ENCODE data around the gene LRRC8A.
"Not testable (repeated sequence)": the region's sequence is repeated elsewhere in the genome, so short reads cannot be mapped to it uniquely, and the experiment has no call there.

LRRC8A gene

DNA sequence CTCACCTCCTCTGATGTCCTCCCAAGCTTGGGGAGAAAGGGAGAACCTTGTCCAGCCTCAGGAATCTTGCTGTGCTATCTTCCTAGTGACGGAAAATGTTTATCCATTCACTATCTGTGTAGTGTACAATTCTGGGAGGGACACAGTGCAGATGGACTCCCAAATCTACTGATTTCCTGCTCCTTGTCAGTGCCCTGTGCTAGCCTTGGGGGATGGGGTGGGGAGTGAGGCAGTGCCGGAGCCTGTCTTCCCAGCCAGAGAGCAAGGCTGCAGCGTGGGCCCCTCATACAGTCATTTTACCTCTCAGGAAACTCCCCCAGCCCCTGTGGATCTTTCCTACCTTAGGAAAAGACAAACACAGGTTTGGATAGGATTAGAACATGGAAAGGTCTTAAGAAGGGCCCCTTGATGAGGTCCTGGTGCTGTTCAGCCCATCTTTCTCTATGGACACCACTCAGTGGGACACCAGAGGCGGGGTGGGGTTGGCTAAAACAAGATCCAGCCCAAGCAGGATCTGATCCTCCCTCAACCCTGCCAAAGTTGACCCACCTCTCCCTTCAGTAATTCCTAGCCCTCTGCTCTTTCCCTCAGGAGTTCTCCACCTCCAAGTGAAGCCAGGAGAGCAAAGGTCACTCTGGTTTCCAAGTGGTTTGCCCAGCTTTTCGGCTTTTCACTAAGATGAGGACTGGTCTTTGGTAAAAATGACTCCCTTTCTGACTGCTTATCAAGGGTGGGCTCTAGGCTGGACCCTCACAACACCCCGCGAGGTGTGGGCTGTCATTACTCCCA is 62.1 kb downstream of the LRRC8A start:
- peaks cover 13% of the 10 kb centered on the region for H3K4me1 ChIP-seq (ENCODE audit: insufficient read depth, low read length, severe bottlenecking)
- no peaks in the 10 kb centered on the region for H4K20me1 ChIP-seq (ENCODE audit: insufficient read depth, low read length)
- H3K4me3 ChIP-seq (ENCODE audit: low read depth, low read length, poor library complexity, severe bottlenecking), result no peak overlapping the region
- no peaks in the 10 kb centered on the region for H3K9me3 ChIP-seq (ENCODE audit: low read length)
- H3K27ac ChIP-seq (ENCODE audit: low read depth, low read length, poor library complexity, severe bottlenecking), result no peak overlapping the region
- H3K4me2 ChIP-seq (ENCODE audit: low read length), result no peak overlapping the region
- TF ChIP-seq, protein P1, sequence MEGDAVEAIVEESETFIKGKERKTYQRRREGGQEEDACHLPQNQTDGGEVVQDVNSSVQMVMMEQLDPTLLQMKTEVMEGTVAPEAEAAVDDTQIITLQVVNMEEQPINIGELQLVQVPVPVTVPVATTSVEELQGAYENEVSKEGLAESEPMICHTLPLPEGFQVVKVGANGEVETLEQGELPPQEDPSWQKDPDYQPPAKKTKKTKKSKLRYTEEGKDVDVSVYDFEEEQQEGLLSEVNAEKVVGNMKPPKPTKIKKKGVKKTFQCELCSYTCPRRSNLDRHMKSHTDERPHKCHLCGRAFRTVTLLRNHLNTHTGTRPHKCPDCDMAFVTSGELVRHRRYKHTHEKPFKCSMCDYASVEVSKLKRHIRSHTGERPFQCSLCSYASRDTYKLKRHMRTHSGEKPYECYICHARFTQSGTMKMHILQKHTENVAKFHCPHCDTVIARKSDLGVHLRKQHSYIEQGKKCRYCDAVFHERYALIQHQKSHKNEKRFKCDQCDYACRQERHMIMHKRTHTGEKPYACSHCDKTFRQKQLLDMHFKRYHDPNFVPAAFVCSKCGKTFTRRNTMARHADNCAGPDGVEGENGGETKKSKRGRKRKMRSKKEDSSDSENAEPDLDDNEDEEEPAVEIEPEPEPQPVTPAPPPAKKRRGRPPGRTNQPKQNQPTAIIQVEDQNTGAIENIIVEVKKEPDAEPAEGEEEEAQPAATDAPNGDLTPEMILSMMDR (IDR thresholded peaks at IDR 0.05; ENCODE audit: low read length), result no peak
- no peak for TF ChIP-seq EZH2 (IDR thresholded peaks at IDR 0.05; ENCODE audit: borderline replicate concordance, low read length)
- no peaks in the 10 kb centered on the region for H3K9me2 ChIP-seq (ENCODE audit: low read depth, low read length)
- no peaks in the 10 kb centered on the region for H3F3A ChIP-seq (ENCODE audit: insufficient read depth, low read length)
- H3K36me3 ChIP-seq (ENCODE audit: insufficient read depth, low read length), result no peaks in the 10 kb centered on the region
- H3K27me3 ChIP-seq (ENCODE audit: insufficient read depth, low read length), result no peaks in the 10 kb centered on the region
- no peak overlapping the region for H2AFZ ChIP-seq (ENCODE audit: low read length)
- H3K9ac ChIP-seq (ENCODE audit: low read length), result no peak overlapping the region
- H3K79me2 ChIP-seq (ENCODE audit: insufficient read depth, low read length), result peaks cover 6% of the 10 kb centered on the region; the same call in 1 of the 2 replicates

DNA sequence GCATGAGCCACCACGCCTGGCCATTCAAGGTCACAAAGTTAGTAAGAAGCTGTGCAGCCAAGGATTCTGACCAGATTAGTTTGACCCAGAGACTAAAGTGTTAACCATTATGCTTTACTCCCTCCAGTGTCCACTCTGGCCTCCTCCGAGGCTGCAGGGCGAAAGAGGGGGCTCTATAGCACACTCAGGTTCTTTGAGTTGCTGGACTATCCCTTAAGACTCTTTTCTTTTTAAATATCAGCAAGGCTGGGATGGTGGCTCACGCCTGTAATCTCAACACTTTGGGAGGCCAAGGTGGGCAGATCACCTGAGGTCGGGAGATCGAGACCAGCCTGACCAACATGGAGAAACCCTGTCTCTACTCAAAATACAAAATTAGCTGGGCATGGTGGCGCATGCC is 63.0 kb downstream of the LRRC8A start:
- not testable (repeated sequence) for H3K36me3 ChIP-seq (ENCODE audit: insufficient read depth, low read length); H3K79me2 ChIP-seq (ENCODE audit: insufficient read depth, low read length); H3K9ac ChIP-seq (ENCODE audit: low read length); H3K4me2 ChIP-seq (ENCODE audit: low read length); H4K20me1 ChIP-seq (ENCODE audit: insufficient read depth, low read length); H3K9me3 ChIP-seq (ENCODE audit: low read length); H3K27ac ChIP-seq (ENCODE audit: low read depth, low read length, poor library complexity, severe bottlenecking); H3K27me3 ChIP-seq (ENCODE audit: insufficient read depth, low read length); H3K4me3 ChIP-seq (ENCODE audit: low read depth, low read length, poor library complexity, severe bottlenecking); H3K9me2 ChIP-seq (ENCODE audit: low read depth, low read length); H3F3A ChIP-seq (ENCODE audit: insufficient read depth, low read length); H2AFZ ChIP-seq (ENCODE audit: low read length)
- H3K4me1 ChIP-seq (ENCODE audit: insufficient read depth, low read length, severe bottlenecking), result peaks cover 13% of the 10 kb centered on the region

DNA sequence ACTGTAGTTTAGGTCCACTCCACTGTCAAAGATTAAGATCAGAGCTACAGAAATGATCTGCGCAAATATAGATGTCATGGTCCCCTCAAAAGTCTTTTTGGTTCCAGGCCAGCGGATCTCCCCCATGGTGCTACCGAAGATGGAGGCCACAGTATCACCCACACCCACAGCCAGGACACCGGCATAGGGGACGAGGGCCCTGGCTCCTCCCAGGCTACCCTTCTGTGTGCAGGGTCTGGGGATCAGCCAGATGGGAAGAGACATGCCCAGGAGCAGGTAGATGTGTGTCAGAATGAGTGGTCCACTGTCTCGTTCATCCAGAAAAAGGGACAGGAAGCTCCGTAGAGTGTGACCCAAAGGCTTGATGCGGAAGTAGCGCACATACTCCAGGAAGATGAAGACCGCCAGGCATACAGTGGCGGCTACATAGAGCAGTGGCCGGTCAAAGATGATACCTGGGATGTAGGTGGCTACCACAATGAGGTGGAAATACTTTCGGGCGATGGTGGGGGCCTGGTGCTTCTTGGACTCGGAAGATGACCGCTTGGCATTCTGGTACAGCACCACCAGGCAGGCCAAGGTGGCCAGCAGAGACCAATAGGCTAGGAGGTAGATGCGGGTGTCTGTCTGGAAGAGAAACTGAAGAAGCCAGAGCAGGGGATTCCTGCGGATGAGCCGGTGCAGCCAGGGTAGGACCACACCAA is 64.0 kb downstream of the LRRC8A start:
- Histone ChIP-seq H3K4me1 (ENCODE audit: insufficient read depth, low read length, severe bottlenecking) (peaks cover 13% of the 10 kb centered on the region), H3K9me2 (ENCODE audit: low read depth, low read length) (no peaks in the 10 kb centered on the region), H3K4me2 (ENCODE audit: low read length) (peak overlapping the region; percentile 73; the same call in 1 of the 2 replicates), H3K27me3 (ENCODE audit: insufficient read depth, low read length) (no peaks in the 10 kb centered on the region), H4K20me1 (ENCODE audit: insufficient read depth, low read length) (no peaks in the 10 kb centered on the region), H3K9ac (ENCODE audit: low read length) (no peak overlapping the region), H2AFZ (ENCODE audit: low read length) (no peak overlapping the region), H3K4me3 (ENCODE audit: low read depth, low read length, poor library complexity, severe bottlenecking) (peak overlapping the region; percentile 84), H3K9me3 (ENCODE audit: low read length) (no peaks in the 10 kb centered on the region), H3F3A (ENCODE audit: insufficient read depth, low read length) (no peaks in the 10 kb centered on the region), H3K79me2 (ENCODE audit: insufficient read depth, low read length) (peaks cover 6% of the 10 kb centered on the region; the same call in 1 of the 2 replicates), H3K36me3 (ENCODE audit: insufficient read depth, low read length) (peaks cover 16% of the 10 kb centered on the region), H3K27ac (ENCODE audit: low read depth, low read length, poor library complexity, severe bottlenecking) (no peak overlapping the region)
- TF ChIP-seq, protein P1 (IDR thresholded peaks at IDR 0.05; ENCODE audit: low read length), result no peak
- TF ChIP-seq EZH2 (IDR thresholded peaks at IDR 0.05; ENCODE audit: borderline replicate concordance, low read length), result no peak
